K562 (cell line): Measurements from ENCODE around the gene PPP1R36. TPM values are rescaled to one million over a fixed set of nuclear protein-coding genes. Genes with fewer than 3 reads are reported as not detected.

Experiments used
- ATAC-seq: fragments of 200-7000 bp; cut with Tn5 transposase; 3 replicates; pipeline ENCODE4 v1.9.1; 2020; ENCODE audit warnings: moderate library complexity
- BruUV-seq: library from RNA; stranded (reverse); fragments of 400-500 nt; replicated peaks from 2 replicates; lab custom pipeline; 2021; lab: Mats Ljungman, UMichigan
- CTCF ChIA-PET: fragments of 300-600 bp; formaldehyde crosslinking; extraction: SDS; loops from one replicate; lab custom pipeline; 2021; ENCODE audit warnings: low intra/inter-chr PET ratio; lab: Yijun Ruan, JAX
- POLR2A ChIA-PET: fragments of 300-600, 350-650 bp; sonication (Branson Sonifier 250); formaldehyde crosslinking; extraction: SDS; loops from one replicate; lab custom pipeline; 2021; ENCODE audit warnings: antibody characterized with exemption, inconsistent platforms; lab: Yijun Ruan, JAX
- DNase-seq, 4 experiments: peaks; one replicate each; pipeline versions ENCODE4 v3.0.0 to v3.0.0-alpha.2; 2011 to 2018; ENCODE audit warnings: low spot score in 3 of 4, mixed read lengths in 3 of 4; ENCODE audit errors: extremely low read depth in 1 of 4
- FAIRE-seq: peaks from 2 replicates; lab custom pipeline; 2011; peaks lifted over from hg19 to GRCh38; lab: Jason Lieb, UNC
- H2AFZ ChIP-seq: 2 replicates; pipeline ENCODE4 v1.6.0; 2011; ENCODE audit warnings: low read depth, low read length, control low read depth, inconsistent platforms
- H3K27ac ChIP-seq: fragments of 200-600 bp; 3 replicates; pipeline ENCODE4 v1.8.0; 2011; ENCODE audit warnings: low read depth, mild to moderate bottlenecking, control low read depth, inconsistent platforms, low read length, moderate library complexity, mixed read lengths; ENCODE audit errors: extremely low read depth
- H3K27me3 ChIP-seq, 2 experiments: fragments of 300-600 bp in 1 of 2; 2 replicates in 1 of 2; 3 replicates in 1 of 2; pipeline versions ENCODE4 v1.6.0 to v1.8.0; 2011; ENCODE audit warnings: inconsistent platforms in 2 of 2, low read length in 2 of 2, mild to moderate bottlenecking in 1 of 2, mixed read lengths in 1 of 2, moderate library complexity in 1 of 2; ENCODE audit not compliant: control insufficient read depth in 2 of 2, insufficient read depth in 2 of 2
- H3K36me3 ChIP-seq: fragments of 300-600 bp; 3 replicates; pipeline ENCODE4 v1.8.0; 2011; ENCODE audit warnings: mild to moderate bottlenecking, low read length, inconsistent platforms; ENCODE audit not compliant: control insufficient read depth, insufficient read depth
- H3K4me1 ChIP-seq, 2 experiments: fragments of 200-600 bp in 1 of 2; replicated peaks in 1 of 2; 2 replicates in 1 of 2; 3 replicates in 1 of 2; pipeline versions ENCODE4 v1.5.1 to v1.8.0; 2011; ENCODE audit warnings: inconsistent platforms in 2 of 2, low read length in 2 of 2, mild to moderate bottlenecking in 1 of 2, mixed read lengths in 1 of 2, moderate library complexity in 1 of 2; ENCODE audit not compliant: control insufficient read depth in 2 of 2, insufficient read depth in 2 of 2
- H3K4me2 ChIP-seq: 2 replicates; pipeline ENCODE4 v1.6.1; 2011; ENCODE audit warnings: low read length, control low read depth, inconsistent platforms, mixed read lengths; ENCODE audit not compliant: insufficient read depth
- H3K4me3 ChIP-seq: fragments of 200-600 bp; sonication (generic), shearing (Covaris generic); 2 replicates; pipeline ENCODE4 v1.5.1; 2016; ENCODE audit warnings: control low read depth, inconsistent platforms
- H3K79me2 ChIP-seq: fragments of 200-600 bp; 3 replicates; pipeline ENCODE4 v1.8.0; 2011; ENCODE audit warnings: low read length, inconsistent platforms; ENCODE audit not compliant: control insufficient read depth, insufficient read depth
- H3K9ac ChIP-seq, 2 experiments: 2 replicates each; pipeline versions ENCODE4 v1.6.0 to v1.6.1; 2011; ENCODE audit warnings: low read depth in 2 of 2, low read length in 2 of 2, control low read depth in 1 of 2, inconsistent platforms in 1 of 2, mild to moderate bottlenecking in 1 of 2, mixed read lengths in 1 of 2; ENCODE audit not compliant: insufficient read depth in 1 of 2
- H3K9me1 ChIP-seq: one replicate; pipeline ENCODE4 v1.6.0; 2011; ENCODE audit warnings: inconsistent platforms, mild to moderate bottlenecking, low read length, moderate library complexity; ENCODE audit not compliant: control insufficient read depth, insufficient read depth
- H3K9me3 ChIP-seq: replicated peaks from 2 replicates; pipeline ENCODE4 v1.5.1; 2011; ENCODE audit warnings: low read depth, low read length, inconsistent platforms; ENCODE audit not compliant: control insufficient read depth, insufficient read depth
- H4K20me1 ChIP-seq: replicated peaks from 2 replicates; pipeline ENCODE4 v1.6.1; 2011; ENCODE audit warnings: low read length, inconsistent platforms, mixed read lengths; ENCODE audit not compliant: control insufficient read depth, insufficient read depth
- CC2D1A ChIP-seq: fragments of 450-650 bp; IDR thresholded peaks from 2 replicates; pipeline ENCODE4 v1.6.1; 2017; ENCODE audit warnings: mild to moderate bottlenecking
- ELF2 ChIP-seq: fragments of 250-450 bp; sonication (Bioruptor Pico); IDR thresholded peaks from 2 replicates; pipeline ENCODE4 v1.5.0; 2021; ENCODE audit warnings: mild to moderate bottlenecking
- HDGF ChIP-seq: fragments of 450-650 bp; IDR thresholded peaks from 2 replicates; pipeline ENCODE4 v1.6.1; 2016
- POLR2AphosphoS2 ChIP-seq: IDR thresholded peaks from 2 replicates; pipeline ENCODE4 v1.6.1; 2012; ENCODE audit warnings: low read length, improper control_type of control experiment
- ZBTB7A ChIP-seq: IDR thresholded peaks from 2 replicates; pipeline ENCODE4 v1.6.1; 2011; ENCODE audit warnings: low read depth, mild to moderate bottlenecking, low read length, moderate library complexity, borderline replicate concordance; ENCODE audit not compliant: control insufficient read depth
- ZNF174 ChIP-seq: fragments of 250-450 bp; sonication (Bioruptor Pico); IDR thresholded peaks from 2 replicates; pipeline ENCODE4 v1.4.0; 2020; ENCODE audit warnings: mild to moderate bottlenecking
- ZNF79 ChIP-seq: fragments of 250-450 bp; sonication (Bioruptor Pico); IDR thresholded peaks from 2 replicates; pipeline ENCODE4 v1.4.0; 2020; ENCODE audit warnings: low read depth, mild to moderate bottlenecking, moderate library complexity
- WGBS: fragments of 100-300 bp; shearing (Covaris generic); methylation state at CpG from one replicate; pipeline ENCODE4 v1.1.6; 2016; ENCODE audit warnings: low coverage, mixed read lengths; ENCODE audit not compliant: insufficient coverage; ENCODE audit errors: missing lambda C conversion rate; 5-methylcytosine and 5-hydroxymethylcytosine counted together
- in situ Hi-C: fragments of 300-500 bp; cut with MboI; formaldehyde crosslinking; loops from 4 replicates; pipeline ENCODE4 v1.15.0; 2018; ENCODE audit warnings: inconsistent platforms, mixed read lengths
- intact Hi-C: fragments of 100-400 bp; cut with micrococcal nuclease; formaldehyde crosslinking; loops from 2 replicates; pipeline ENCODE4 v1.14.2; 2022
- polyA plus RNA-seq, 8 experiments: library from polyadenylated mRNA; depleted of rRNA in 4 of 8; stranded (reverse) in 5 of 8; unstranded in 3 of 8; fragments of >200 nt; fragmentation: Nextera tagmentation in 2 of 8; fragmentation: Illumina TruSeq in 1 of 8; extraction: Ambion mirVana in 2 of 8; extraction: Trizol in 1 of 8; gene quantifications; 2 replicates each; pipeline versions ENCODE4 v1.2.1 to v1.2.3, GENCODE V29; 2011 to 2014; ENCODE audit warnings: inconsistent platforms in 1 of 8, missing spikeins in 1 of 8
- total RNA-seq, 7 experiments: library from RNA; depleted of rRNA in 6 of 7; stranded (reverse); fragments of >200 nt in 6 of 7; fragmentation: Illumina TruSeq in 2 of 7; extraction: Trizol in 2 of 7; gene quantifications; 2 replicates each; pipeline versions ENCODE4 v1.2.1 to v1.2.3, GENCODE V29; 2011 to 2021; ENCODE audit warnings: low replicate concordance in 1 of 7
- TF ChIP-seq, protein P1 (sequence below): fragments of 250-450 bp; sonication (Bioruptor Pico); IDR thresholded peaks from 2 replicates; pipeline ENCODE4 v1.4.0; 2020; ENCODE audit warnings: mild to moderate bottlenecking, moderate library complexity
- TF ChIP-seq, protein P2 (sequence below), 2 experiments: fragments of 450-650 bp; formaldehyde crosslinking in 1 of 2; IDR thresholded peaks; 2 replicates each; pipeline versions ENCODE4 v1.4.0 to v1.6.1; 2014 to 2020; ENCODE audit warnings: mild to moderate bottlenecking in 2 of 2, borderline replicate concordance in 1 of 2, low read depth in 1 of 2

Gene PPP1R36
- total and polyA plus RNA-seq, 9 of the 15 experiments (the other 6 are each of a cell fraction or from before 2014, with no cell fraction given): 0.29 TPM; not detected in 8

DNA sequence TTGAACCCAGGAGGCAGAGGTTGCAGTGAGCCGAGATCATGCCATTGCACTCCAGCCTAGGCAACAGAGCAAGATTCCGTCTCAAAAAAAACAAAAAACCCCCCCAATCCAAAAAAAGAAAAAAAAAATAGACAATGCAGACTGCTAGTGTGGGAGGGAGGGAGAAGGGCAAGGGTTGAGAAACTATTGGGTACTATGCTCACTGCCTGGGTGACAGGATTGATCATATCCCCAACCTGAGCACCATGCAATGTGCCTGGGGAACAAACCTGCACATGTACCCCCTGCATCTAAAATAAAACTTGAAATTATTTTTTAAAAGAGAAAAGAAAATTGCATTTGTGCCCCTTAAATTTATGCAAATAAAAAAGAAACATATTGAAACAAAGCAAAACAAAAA, 88.9 kb downstream of the PPP1R36 start:
- ChIA-PET CTCF (no interaction called here), POLR2A (interaction anchor here (0.6 to 0.7 kb wide), 2 partner anchors 382 to 459 kb away, joined by 3 read pairs; no protein-coding TSS in a partner anchor)
- no CpG with 5 or more reads among the region's 2 CpGs for WGBS
- in situ Hi-C loops (loop anchor here (10.0 kb wide), 1 partner anchor 294 kb away; no protein-coding TSS in a partner anchor), intact Hi-C loops (loop anchor here (5.0 kb wide), 1 partner anchor 296 kb away; no protein-coding TSS in a partner anchor)
- Histone ChIP-seq H3K9me1 (no peaks in the 10 kb centered on the region), H3K4me2 (no peak overlapping the region), H3K4me1 (no peaks in the 10 kb centered on the region), H3K27me3 (peaks cover 0 to 13% of the 10 kb centered on the region in 2 experiments; a peak in 3 of 5 replicates), H3K79me2 (no peaks in the 10 kb centered on the region), H3K36me3 (no peaks in the 10 kb centered on the region), H3K4me3 (no peak overlapping the region), H2AFZ (no peak overlapping the region), H4K20me1 (no peaks in the 10 kb centered on the region), H3K27ac (no peak overlapping the region), H3K9me3 (no peaks in the 10 kb centered on the region), H3K9ac (no peak overlapping the region)
- FAIRE-seq: no peak
- BruUV-seq: no TSS peak
- DNase-seq: no peak
- no peak for ATAC-seq
- TF ChIP-seq ZNF79 (CRISPR knock-in tag) (no peak), HDGF (no peak), ZNF174 (CRISPR knock-in tag) (no peak), ZBTB7A (no peak), CC2D1A (no peak), POLR2AphosphoS2 (no peak), ELF2 (CRISPR knock-in tag) (no peak)
- TF ChIP-seq, protein P1, sequence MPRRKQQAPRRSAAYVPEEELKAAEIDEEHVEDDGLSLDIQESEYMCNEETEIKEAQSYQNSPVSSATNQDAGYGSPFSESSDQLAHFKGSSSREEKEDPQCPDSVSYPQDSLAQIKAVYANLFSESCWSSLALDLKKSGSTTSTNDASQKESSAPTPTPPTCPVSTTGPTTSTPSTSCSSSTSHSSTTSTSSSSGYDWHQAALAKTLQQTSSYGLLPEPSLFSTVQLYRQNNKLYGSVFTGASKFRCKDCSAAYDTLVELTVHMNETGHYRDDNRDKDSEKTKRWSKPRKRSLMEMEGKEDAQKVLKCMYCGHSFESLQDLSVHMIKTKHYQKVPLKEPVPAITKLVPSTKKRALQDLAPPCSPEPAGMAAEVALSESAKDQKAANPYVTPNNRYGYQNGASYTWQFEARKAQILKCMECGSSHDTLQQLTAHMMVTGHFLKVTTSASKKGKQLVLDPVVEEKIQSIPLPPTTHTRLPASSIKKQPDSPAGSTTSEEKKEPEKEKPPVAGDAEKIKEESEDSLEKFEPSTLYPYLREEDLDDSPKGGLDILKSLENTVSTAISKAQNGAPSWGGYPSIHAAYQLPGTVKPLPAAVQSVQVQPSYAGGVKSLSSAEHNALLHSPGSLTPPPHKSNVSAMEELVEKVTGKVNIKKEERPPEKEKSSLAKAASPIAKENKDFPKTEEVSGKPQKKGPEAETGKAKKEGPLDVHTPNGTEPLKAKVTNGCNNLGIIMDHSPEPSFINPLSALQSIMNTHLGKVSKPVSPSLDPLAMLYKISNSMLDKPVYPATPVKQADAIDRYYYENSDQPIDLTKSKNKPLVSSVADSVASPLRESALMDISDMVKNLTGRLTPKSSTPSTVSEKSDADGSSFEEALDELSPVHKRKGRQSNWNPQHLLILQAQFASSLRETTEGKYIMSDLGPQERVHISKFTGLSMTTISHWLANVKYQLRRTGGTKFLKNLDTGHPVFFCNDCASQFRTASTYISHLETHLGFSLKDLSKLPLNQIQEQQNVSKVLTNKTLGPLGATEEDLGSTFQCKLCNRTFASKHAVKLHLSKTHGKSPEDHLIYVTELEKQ (CRISPR knock-in tag): no peak
- TF ChIP-seq, protein P2, sequence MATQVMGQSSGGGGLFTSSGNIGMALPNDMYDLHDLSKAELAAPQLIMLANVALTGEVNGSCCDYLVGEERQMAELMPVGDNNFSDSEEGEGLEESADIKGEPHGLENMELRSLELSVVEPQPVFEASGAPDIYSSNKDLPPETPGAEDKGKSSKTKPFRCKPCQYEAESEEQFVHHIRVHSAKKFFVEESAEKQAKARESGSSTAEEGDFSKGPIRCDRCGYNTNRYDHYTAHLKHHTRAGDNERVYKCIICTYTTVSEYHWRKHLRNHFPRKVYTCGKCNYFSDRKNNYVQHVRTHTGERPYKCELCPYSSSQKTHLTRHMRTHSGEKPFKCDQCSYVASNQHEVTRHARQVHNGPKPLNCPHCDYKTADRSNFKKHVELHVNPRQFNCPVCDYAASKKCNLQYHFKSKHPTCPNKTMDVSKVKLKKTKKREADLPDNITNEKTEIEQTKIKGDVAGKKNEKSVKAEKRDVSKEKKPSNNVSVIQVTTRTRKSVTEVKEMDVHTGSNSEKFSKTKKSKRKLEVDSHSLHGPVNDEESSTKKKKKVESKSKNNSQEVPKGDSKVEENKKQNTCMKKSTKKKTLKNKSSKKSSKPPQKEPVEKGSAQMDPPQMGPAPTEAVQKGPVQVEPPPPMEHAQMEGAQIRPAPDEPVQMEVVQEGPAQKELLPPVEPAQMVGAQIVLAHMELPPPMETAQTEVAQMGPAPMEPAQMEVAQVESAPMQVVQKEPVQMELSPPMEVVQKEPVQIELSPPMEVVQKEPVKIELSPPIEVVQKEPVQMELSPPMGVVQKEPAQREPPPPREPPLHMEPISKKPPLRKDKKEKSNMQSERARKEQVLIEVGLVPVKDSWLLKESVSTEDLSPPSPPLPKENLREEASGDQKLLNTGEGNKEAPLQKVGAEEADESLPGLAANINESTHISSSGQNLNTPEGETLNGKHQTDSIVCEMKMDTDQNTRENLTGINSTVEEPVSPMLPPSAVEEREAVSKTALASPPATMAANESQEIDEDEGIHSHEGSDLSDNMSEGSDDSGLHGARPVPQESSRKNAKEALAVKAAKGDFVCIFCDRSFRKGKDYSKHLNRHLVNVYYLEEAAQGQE (IDR thresholded peaks at IDR 0.05; ENCODE audit: borderline replicate concordance): no peak
- TF ChIP-seq, protein P2 (CRISPR knock-in tag; IDR thresholded peaks at IDR 0.05; ENCODE audit: low read depth): no peak
